ENCODE measurements around the gene KRT222. TPM values are rescaled to one million over a fixed set of nuclear protein-coding genes. Genes with fewer than 3 reads are reported as not detected.
A peak's percentile ranks its signal among the peaks of the same experiment; 100 is the strongest.

KRT222 gene
- total RNA-seq, 1 donor from 2014 or later, result 1.3 TPM

DNA sequence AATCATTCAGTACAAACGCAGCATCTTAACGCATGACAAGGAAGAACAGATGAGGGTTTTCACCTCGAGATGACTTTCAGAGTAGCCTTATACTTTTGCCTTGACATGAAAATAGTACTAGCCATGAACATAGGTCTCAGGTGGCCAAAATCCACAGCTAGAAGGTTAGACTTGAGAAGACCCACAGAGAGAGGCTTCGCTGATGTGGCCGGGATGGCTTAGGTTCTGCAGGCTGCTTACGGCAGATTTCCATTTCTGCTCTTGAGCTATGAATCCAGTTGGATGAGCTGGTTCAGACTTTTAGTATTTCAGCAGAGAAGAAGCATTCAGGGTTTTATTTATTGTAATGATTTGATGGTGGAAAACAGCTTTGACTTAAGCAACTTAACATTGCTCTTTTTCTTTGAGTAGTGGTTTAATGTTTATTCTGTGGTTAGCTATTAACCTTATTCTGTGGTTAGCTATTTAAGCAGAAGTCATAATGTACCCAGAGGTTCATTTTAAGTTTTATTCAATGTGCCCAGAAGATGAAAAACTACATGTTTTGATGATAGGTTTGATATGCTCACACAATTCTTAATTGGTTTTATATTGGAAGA lies 31.0 kb upstream of the KRT222 start:
- no peak for TF ChIP-seq CTCF (IDR thresholded peaks at IDR 0.05)
- H3K27ac ChIP-seq, result no peak overlapping the region
- ATAC-seq (peak in 1 of 2 donors; percentile 76), DNase-seq (no peak)
- H3K4me3 ChIP-seq, result no peak overlapping the region
- no peaks in the 10 kb centered on the region for H3K36me3 ChIP-seq
- H3K4me1 ChIP-seq, result peaks cover 12% of the 10 kb centered on the region
- H3K27me3 ChIP-seq (ENCODE audit: low read depth), result no peaks in the 10 kb centered on the region
- intact Hi-C loops (cut with DNase I), result no loop called here
- H3K9me3 ChIP-seq, result no peaks in the 10 kb centered on the region

- ATAC-seq (no peak), DNase-seq (no peak)
- H3K9me3 ChIP-seq, result no peaks in the 10 kb centered on the region
- H3K27me3 ChIP-seq (ENCODE audit: low read depth), result no peaks in the 10 kb centered on the region
- H3K4me1 ChIP-seq, result peaks cover 12% of the 10 kb centered on the region
- no peak overlapping the region for H3K27ac ChIP-seq
- intact Hi-C loops (cut with DNase I), result no loop called here
- no peaks in the 10 kb centered on the region for H3K36me3 ChIP-seq
- no peak overlapping the region for H3K4me3 ChIP-seq
- TF ChIP-seq CTCF (IDR thresholded peaks at IDR 0.05), result no peak
Observed at GRCh38 chr17:40694584-40694983, 29.6 kb upstream of the KRT222 start.

- DNase-seq, result no peak
Observed at GRCh38 chr17:40687106-40687505, 22.1 kb upstream of the KRT222 start.

DNA sequence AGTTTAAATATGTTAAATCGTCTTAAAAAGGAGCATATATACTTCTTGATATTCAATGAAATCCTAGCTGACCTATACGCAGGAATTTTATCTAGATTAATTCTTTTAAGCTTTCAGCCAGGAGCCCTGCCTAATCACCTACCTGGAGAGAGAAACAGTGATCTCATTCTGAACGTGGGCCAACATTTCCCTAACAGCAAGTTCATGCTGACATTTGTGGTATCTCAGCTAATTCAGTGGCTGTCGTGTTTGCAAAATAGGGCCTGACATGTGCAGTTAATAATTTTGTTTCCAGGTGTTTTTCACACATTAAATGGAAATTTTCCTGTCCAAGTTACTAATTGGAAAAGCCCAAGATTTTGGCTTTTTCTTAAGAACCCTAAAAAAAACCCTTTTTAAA lies 21.2 kb upstream of the KRT222 start:
- intact Hi-C loops (cut with DNase I), result no loop called here
- H3K36me3 ChIP-seq, result no peaks in the 10 kb centered on the region
- DNase-seq, result no peak
- TF ChIP-seq CTCF (IDR thresholded peaks at IDR 0.05), result no peak
- H3K4me3 ChIP-seq, result no peak overlapping the region
- no peak overlapping the region for H3K27ac ChIP-seq
- no peak for ATAC-seq
- no peaks in the 10 kb centered on the region for H3K9me3 ChIP-seq
- no peaks in the 10 kb centered on the region for H3K27me3 ChIP-seq (ENCODE audit: low read depth)
- H3K4me1 ChIP-seq, result no peaks in the 10 kb centered on the region

More at GRCh38 chr17:40687106-40687505, 22.1 kb upstream of the KRT222 start:
- no peaks in the 10 kb centered on the region for H3K9me3 ChIP-seq
- no peak overlapping the region for H3K27ac ChIP-seq
- ATAC-seq, result no peak
- H3K27me3 ChIP-seq (ENCODE audit: low read depth), result no peaks in the 10 kb centered on the region
- no peaks in the 10 kb centered on the region for H3K4me1 ChIP-seq
- intact Hi-C loops (cut with DNase I), result no loop called here
- no peak overlapping the region for H3K4me3 ChIP-seq
- TF ChIP-seq CTCF (IDR thresholded peaks at IDR 0.05), result no peak
- no peaks in the 10 kb centered on the region for H3K36me3 ChIP-seq

DNA sequence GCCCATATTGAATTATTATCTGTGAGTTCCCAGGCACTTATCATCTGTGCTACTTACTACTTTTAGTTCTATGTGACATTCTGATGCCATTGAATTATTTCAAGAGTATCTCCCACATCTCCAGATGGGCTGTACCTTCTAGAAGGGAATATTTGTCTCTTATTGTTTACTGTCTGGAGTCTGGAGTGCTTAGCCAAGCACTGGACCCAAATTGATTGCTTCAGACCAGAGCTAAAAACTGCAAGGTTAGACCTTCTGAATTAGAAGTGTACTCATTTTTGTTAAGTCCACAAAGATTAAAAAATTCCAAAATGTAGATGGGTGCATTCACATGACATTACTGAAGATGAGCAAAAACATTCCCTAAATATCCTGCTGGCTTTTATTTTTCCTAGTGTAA lies 16.0 kb upstream of the KRT222 start:
- Histone ChIP-seq H3K36me3 (no peaks in the 10 kb centered on the region), H3K4me3 (no peak overlapping the region), H3K27ac (no peak overlapping the region), H3K9me3 (no peaks in the 10 kb centered on the region), H3K27me3 (ENCODE audit: low read depth) (peaks cover 2% of the 10 kb centered on the region), H3K4me1 (no peaks in the 10 kb centered on the region)
- intact Hi-C loops (cut with DNase I), result no loop called here
- ATAC-seq (no peak), DNase-seq (no peak)
- TF ChIP-seq CTCF (IDR thresholded peaks at IDR 0.05), result no peak

Data from lower lobe of right lung (tissue), 2 donors.